ENCODE results near the gene SPG11.
A peak's percentile ranks its signal among the peaks of the same experiment; 100 is the strongest.

SPG11 gene

GRCh38 chr15:44585633-44586032 lies 77.8 kb downstream of the SPG11 start:
- no peak overlapping the region for H3K4me3 ChIP-seq (replicated peaks in 1 of 2; ENCODE audit: low read depth in 2 of 2, low read length in 2 of 2)
- no peak for DNase-seq (ENCODE audit: low read depth in 2 of 2)
- no peak for TF ChIP-seq CTCF (IDR thresholded peaks at IDR 0.05; ENCODE audit: low read depth, low read length)

- TF ChIP-seq CTCF (IDR thresholded peaks at IDR 0.05; ENCODE audit: low read depth, low read length) = peak; percentile 48
- peak; percentile 38 to 47 for DNase-seq (ENCODE audit: low read depth in 2 of 2)
- H3K4me3 ChIP-seq (replicated peaks in 1 of 2; ENCODE audit: low read depth in 2 of 2, low read length in 2 of 2) = no peak overlapping the region
Measured at GRCh38 chr15:44584162-44584749, 79.2 kb downstream of the SPG11 start.

- no peak for TF ChIP-seq CTCF (IDR thresholded peaks at IDR 0.05; ENCODE audit: low read depth, low read length)
- DNase-seq (ENCODE audit: low read depth in 2 of 2) = no peak
- no peak overlapping the region for H3K4me3 ChIP-seq (replicated peaks in 1 of 2; ENCODE audit: low read depth in 2 of 2, low read length in 2 of 2)
Measured at GRCh38 chr15:44580105-44580504, 83.4 kb downstream of the SPG11 start.

- TF ChIP-seq CTCF (IDR thresholded peaks at IDR 0.05; ENCODE audit: low read depth, low read length) = no peak
- no peak overlapping the region for H3K4me3 ChIP-seq (replicated peaks in 1 of 2; ENCODE audit: low read depth in 2 of 2, low read length in 2 of 2)
- no peak for DNase-seq (ENCODE audit: low read depth in 2 of 2)
Measured at GRCh38 chr15:44574734-44575133, 88.7 kb downstream of the SPG11 start.

GRCh38 chr15:44573386-44573785 lies 90.1 kb downstream of the SPG11 start:
- H3K4me3 ChIP-seq (replicated peaks in 1 of 2; ENCODE audit: low read depth in 2 of 2, low read length in 2 of 2) = no peak overlapping the region
- no peak for TF ChIP-seq CTCF (IDR thresholded peaks at IDR 0.05; ENCODE audit: low read depth, low read length)

GRCh38 chr15:44570361-44570760 lies 93.1 kb downstream of the SPG11 start:
- H3K4me3 ChIP-seq (replicated peaks in 1 of 2; ENCODE audit: low read depth in 2 of 2, low read length in 2 of 2) = no peak overlapping the region
- TF ChIP-seq CTCF (IDR thresholded peaks at IDR 0.05; ENCODE audit: low read depth, low read length) = no peak
- no peak for DNase-seq (ENCODE audit: low read depth in 2 of 2)

More at GRCh38 chr15:44573386-44573785, 90.1 kb downstream of the SPG11 start:
- no peak for DNase-seq (ENCODE audit: low read depth in 2 of 2)

GRCh38 chr15:44569316-44569715 lies 94.1 kb downstream of the SPG11 start:
- no peak overlapping the region for H3K4me3 ChIP-seq (replicated peaks in 1 of 2; ENCODE audit: low read depth in 2 of 2, low read length in 2 of 2)
- DNase-seq (ENCODE audit: low read depth in 2 of 2) = no peak

More at GRCh38 chr15:44569316-44569715, 94.1 kb downstream of the SPG11 start:
- TF ChIP-seq CTCF (IDR thresholded peaks at IDR 0.05; ENCODE audit: low read depth, low read length) = no peak
